ENCODE measurements around the gene CLDN6. TPM values are rescaled to one million over a fixed set of nuclear protein-coding genes. Genes with fewer than 3 reads are reported as not detected.
A peak's percentile ranks its signal among the peaks of the same experiment; 100 is the strongest.

Gene CLDN6
- total and polyA plus RNA-seq, 2 donors (not counting 1 experiment from before 2014, with no cell fraction given) = 0.03 TPM; not detected in 1

- H3K36me3 ChIP-seq (ENCODE audit: control insufficient read depth, insufficient read depth, low read length) = no peaks in the 10 kb centered on the region
- H3K79me2 ChIP-seq (ENCODE audit: control insufficient read depth, insufficient read depth, low read length) = no peaks in the 10 kb centered on the region
- peaks cover 43% of the 10 kb centered on the region for H3K27me3 ChIP-seq (ENCODE audit: control insufficient read depth, insufficient read depth, low read length)
- peak within 1 kb of the TSS; percentile 37 to 47 (median 40) for H3K4me3 ChIP-seq (replicated peaks in 1 of 4; ENCODE audit: control extremely low read depth in 1 of 4, insufficient read depth in 1 of 4, low read depth in 3 of 4, low read length in 4 of 4)
- no peaks in the 10 kb centered on the region for H4K20me1 ChIP-seq (ENCODE audit: control insufficient read depth, extremely low read depth, insufficient read depth, low read length)
- H2AFZ ChIP-seq (ENCODE audit: low read length) = peak within 1 kb of the TSS; percentile 60
- DNase-seq (ENCODE audit: low read depth in 2 of 2) = no peak
- H3K9ac ChIP-seq (ENCODE audit: insufficient read depth, low read length) = no peak within 1 kb of the TSS
- H3K4me2 ChIP-seq (ENCODE audit: extremely low read depth, insufficient read depth, low read length) = peak within 1 kb of the TSS; percentile 85
- no peaks in the 10 kb centered on the region for H3K9me3 ChIP-seq (ENCODE audit: control insufficient read depth, insufficient read depth, low read depth, low read length)
- TF ChIP-seq EZH2 (IDR thresholded peaks at IDR 0.05; ENCODE audit: low read length, missing control alignments) (peak; percentile 92), CTCF (conservative IDR thresholded peaks at IDR 0.05 in 1 of 2, IDR thresholded peaks at IDR 0.05 in 1 of 2; ENCODE audit: low read depth in 1 of 2, low read length in 2 of 2) (no peak)
- no peak within 1 kb of the TSS for H3K27ac ChIP-seq (ENCODE audit: insufficient read depth, low read length)
- no peaks in the 10 kb centered on the region for H3K4me1 ChIP-seq (ENCODE audit: control insufficient read depth, extremely low read depth, insufficient read depth, low read length)
Measured at GRCh38 chr16:3045758-3046640, 28.0 kb upstream of the CLDN6 start, which contains the start of gene MMP25. MMP25 (plus strand) TSS chr16:3046561; CDS start chr16:3046918, 357 bp downstream.

GRCh38 chr16:3044708-3045107 is 26.7 kb upstream of the CLDN6 start:
- peaks cover 38% of the 10 kb centered on the region for H3K27me3 ChIP-seq (ENCODE audit: control insufficient read depth, insufficient read depth, low read length)

More at GRCh38 chr16:3044708-3045107, 26.7 kb upstream of the CLDN6 start:
- H2AFZ ChIP-seq (ENCODE audit: low read length) = no peak overlapping the region
- no peaks in the 10 kb centered on the region for H3K4me1 ChIP-seq (ENCODE audit: control insufficient read depth, extremely low read depth, insufficient read depth, low read length)
- no peaks in the 10 kb centered on the region for H4K20me1 ChIP-seq (ENCODE audit: control insufficient read depth, extremely low read depth, insufficient read depth, low read length)
- no peak overlapping the region for H3K27ac ChIP-seq (ENCODE audit: insufficient read depth, low read length)
- no peak overlapping the region for H3K4me2 ChIP-seq (ENCODE audit: extremely low read depth, insufficient read depth, low read length)
- no peak for DNase-seq (ENCODE audit: low read depth in 2 of 2)
- H3K4me3 ChIP-seq (replicated peaks in 1 of 4; ENCODE audit: control extremely low read depth in 1 of 4, insufficient read depth in 1 of 4, low read depth in 3 of 4, low read length in 4 of 4) = no peak overlapping the region
- no peaks in the 10 kb centered on the region for H3K9me3 ChIP-seq (ENCODE audit: control insufficient read depth, insufficient read depth, low read depth, low read length)
- TF ChIP-seq EZH2 (IDR thresholded peaks at IDR 0.05; ENCODE audit: low read length, missing control alignments) = no peak
- no peak for TF ChIP-seq CTCF (conservative IDR thresholded peaks at IDR 0.05 in 1 of 2, IDR thresholded peaks at IDR 0.05 in 1 of 2; ENCODE audit: low read depth in 1 of 2, low read length in 2 of 2)
- no peaks in the 10 kb centered on the region for H3K36me3 ChIP-seq (ENCODE audit: control insufficient read depth, insufficient read depth, low read length)
- no peaks in the 10 kb centered on the region for H3K79me2 ChIP-seq (ENCODE audit: control insufficient read depth, insufficient read depth, low read length)
- no peak overlapping the region for H3K9ac ChIP-seq (ENCODE audit: insufficient read depth, low read length)
